HG03095 (cell line): ENCODE results near the gene MACROD1.

Source experiments
- ATAC-seq: cut with Tn5 transposase; IDR thresholded peaks from one replicate; pipeline ENCODE4 v1.9.1; 2021; ENCODE audit warnings: moderate library complexity; ENCODE audit not compliant: unreplicated experiment

Gene MACROD1

DNA sequence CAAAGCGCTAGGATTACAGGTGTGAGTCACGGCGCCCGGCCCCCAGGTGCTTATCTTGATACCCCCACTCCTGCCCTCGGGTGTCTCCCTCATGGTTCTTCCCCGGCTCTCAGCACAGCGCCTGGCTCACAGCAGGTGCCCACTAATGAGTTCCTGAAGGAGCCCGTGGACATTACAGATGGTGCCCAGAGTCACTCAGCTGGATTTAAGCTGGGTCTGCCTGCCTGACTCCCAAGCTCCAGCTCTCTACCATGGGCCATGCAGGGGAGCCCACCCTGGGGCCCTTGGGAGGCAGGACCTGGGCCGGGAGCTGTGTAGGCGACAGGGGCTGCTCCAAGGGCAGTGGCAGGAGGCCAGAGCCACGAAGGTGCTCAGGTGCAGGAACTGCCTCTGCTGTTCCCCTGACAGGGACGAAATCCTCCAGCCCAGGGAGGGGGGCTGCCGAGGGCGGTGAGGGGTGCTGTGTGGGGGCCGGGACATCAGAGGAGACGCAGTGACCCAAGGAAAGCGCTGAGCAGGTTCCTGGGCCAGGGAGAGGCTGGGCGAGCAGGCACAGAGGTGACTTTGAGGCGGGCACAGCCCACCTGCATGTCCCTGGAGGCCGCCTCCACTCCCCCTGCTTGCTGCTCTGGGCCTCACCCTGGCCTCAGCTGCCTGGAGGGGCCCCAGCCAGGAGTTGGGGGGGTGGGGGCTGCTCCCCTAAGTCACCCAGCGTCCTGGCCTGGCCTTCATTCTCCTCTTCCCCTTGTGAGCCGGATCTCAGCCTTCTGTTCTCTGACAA, 144.7 kb downstream of the MACROD1 start:
- no peak for ATAC-seq

- ATAC-seq: no peak
Observed at GRCh38 chr11:64019106-64020037, 146.5 kb downstream of the MACROD1 start.

GRCh38 chr11:64018310-64018709, 147.6 kb downstream of the MACROD1 start:
- ATAC-seq: no peak

GRCh38 chr11:64017945-64018224, 148.0 kb downstream of the MACROD1 start:
- ATAC-seq: no peak

GRCh38 chr11:64015935-64016845, 149.7 kb downstream of the MACROD1 start:
- no peak for ATAC-seq

- no peak for ATAC-seq
Observed at GRCh38 chr11:64015510-64015909, 150.4 kb downstream of the MACROD1 start.

GRCh38 chr11:64014356-64014755, 151.6 kb downstream of the MACROD1 start:
- ATAC-seq: no peak

- ATAC-seq: no peak
Observed at GRCh38 chr11:64013141-64013896, 152.6 kb downstream of the MACROD1 start.

DNA sequence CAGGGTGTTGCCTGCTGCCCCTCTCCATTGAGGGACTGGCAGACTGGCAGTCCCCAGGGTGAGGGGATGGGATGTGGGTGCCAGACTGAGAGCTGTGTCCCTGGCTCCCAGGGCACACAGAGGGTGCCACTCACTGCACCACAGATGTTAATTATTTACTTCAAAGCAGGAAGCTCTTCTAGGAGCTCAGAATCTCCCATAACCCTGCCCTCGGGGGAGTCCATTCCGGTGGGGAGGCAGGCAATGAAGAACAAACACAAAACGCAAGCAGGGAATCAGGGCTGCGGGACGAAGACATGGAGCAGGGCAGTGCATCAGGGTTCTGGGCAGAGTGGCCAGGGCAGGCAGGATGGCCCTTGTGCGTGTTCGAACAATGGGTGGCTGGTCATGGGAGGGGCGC, 154.5 kb downstream of the MACROD1 start:
- ATAC-seq: no peak

- no peak for ATAC-seq
Observed at GRCh38 chr11:64010783-64011182, 155.1 kb downstream of the MACROD1 start.

DNA sequence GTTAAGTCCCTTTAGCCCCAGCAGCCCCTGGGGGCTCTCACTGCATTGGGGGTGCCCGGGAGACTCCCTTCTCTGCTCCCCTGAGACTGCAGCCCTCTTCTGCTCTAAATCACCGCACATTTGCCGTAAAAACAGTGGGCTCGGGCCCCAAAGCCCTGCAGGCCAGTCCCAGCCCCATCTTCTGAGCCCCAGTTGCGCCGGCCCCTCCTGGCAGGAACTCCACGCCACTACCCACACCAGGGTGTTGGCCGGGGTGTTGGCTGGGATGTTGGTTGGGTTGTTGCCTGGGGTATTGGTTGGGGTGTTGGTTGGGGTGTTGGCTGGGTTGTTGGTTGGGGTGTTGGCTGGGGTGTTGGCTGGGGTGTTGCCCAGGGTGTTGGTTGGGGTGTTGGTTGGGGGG, 156.2 kb downstream of the MACROD1 start:
- ATAC-seq: no peak

DNA sequence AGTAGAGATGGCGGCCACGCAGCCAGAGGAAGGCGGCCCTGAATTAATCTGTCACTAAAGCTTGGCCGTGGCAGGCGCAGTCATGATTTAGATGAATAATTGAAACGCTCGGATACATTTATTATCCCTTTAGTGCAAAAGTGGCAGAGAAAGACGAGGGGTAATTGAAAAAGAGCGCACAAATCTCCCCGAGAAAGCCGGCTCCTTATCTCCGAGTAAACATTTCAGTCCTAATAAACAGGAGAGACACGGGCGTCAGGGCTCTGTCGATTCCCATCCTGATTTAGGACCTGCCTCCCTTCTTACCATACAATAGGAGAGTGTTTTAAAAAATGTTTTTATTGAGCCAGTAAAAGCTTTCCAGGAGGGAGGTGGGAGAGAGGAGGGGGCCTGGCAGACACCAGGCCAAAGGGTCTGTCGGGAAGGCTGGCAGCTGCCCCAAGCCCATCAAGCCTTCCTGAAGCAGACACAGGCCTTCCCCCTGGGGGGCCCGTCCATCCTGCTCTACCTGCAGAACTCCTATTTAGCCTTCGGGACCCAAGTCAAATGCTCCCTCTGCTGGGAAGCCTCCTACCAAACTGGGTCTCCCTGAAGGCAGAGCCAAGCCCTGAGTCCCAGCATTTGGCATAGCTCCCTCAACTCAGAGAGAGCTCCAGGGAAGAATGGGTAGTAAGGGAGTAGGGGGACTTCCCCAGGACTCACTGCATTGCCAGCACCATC, 156.8 kb downstream of the MACROD1 start:
- no peak for ATAC-seq

DNA sequence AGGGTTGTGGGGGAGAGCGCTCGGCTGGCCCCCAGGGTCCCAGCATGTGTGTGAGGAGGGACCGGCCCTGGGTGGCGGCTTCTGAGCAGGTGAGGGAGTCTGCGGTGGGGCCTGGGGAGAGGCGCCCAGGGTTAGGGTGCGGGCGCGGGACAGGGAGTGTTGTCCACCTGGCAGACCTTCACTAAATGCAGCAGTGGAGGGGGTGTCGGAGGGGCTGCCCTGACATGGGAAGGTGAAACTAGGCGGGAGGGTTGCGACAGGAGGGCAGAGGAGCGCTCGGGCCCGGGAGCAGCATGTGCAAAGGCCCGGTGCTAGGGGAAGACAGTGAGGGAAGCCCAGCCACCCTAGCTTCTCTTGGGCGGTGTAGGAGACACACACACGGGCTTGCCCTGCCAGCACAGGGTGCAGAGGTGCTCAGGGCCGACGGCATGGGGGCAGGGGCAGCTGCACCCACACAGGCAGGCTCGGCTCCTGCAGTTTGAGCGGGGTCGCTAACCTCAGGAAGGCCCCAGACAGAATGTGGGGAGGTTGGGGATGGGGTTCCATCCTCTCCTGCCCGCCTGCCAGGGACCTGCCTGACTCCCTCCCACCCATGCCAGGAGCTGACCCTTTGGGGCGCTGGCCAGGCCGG, 157.5 kb downstream of the MACROD1 start:
- ATAC-seq: no peak

DNA sequence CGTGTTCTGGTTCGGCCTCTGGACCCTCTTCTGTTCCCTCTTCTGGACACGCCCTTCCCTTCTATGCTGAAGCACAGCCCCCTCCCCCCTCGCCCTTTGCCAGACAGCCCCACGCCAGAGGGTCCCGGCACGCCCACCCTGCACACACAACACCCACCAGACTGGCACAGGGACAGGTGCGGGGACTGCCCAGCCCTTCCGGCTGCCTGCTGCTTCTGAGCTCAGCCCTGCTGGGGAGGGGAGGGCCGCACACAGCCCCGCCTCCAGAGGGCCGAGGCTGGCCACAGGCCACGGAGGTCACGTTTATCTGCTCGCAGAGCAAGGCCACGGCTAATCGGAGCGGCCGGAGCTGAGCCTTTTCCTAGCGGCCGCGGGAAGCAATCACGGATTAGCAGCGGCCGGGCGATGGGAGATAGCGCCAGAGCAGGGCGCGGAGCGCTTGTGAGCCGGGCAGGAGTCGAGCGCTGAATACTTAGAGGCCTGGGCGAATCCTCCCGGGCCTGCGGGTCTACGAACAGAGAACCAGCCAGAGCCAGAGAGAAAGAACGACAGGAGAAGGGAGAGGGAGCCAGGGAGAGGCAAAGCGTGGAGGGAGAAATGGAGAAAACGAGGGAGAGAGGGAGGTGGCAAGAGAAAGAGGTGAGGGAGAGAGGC, 158.2 kb downstream of the MACROD1 start:
- no peak for ATAC-seq

- no peak for ATAC-seq
Observed at GRCh38 chr11:64007160-64007628, 158.7 kb downstream of the MACROD1 start.

GRCh38 chr11:64006398-64006797, 159.5 kb downstream of the MACROD1 start:
- ATAC-seq: no peak

DNA sequence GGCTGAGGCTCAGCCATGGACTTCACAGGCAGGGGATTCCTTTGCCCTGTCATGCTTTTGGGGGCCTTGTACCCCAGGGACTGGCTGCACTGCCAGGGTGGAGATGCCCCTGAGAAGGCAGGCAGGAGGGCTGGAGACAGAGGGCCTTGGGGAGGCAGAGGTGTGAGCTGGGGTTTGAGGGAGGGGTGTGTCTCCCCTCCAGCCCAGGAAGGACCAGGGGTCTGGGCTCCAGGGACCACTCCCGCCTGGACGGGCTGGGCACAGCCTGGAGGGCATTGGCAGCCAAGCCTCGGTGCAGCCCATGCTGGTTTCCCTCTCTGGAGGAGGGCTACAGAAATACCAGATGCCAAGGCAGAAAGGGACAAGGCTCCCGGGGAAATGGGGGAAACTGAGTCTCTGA, 160.2 kb downstream of the MACROD1 start:
- no peak for ATAC-seq

- no peak for ATAC-seq
Observed at GRCh38 chr11:64004590-64004984, 161.3 kb downstream of the MACROD1 start.
